Dendritic cell treated with granulocyte-macrophage colony-stimulating factor and Interleukin-4, amounts not matched to agents 40 ng/mL and 50 ng/mL, for 4 days (primary cell): ENCODE data around the gene SLC23A1.

ENCODE experiments used
- H3K27ac Mint-ChIP-seq: one replicate; pipeline ENCODE4 v1.8.0; 2022; ENCODE audit warnings: mild to moderate bottlenecking, mixed read lengths
- H3K27me3 Mint-ChIP-seq: one replicate; pipeline ENCODE4 v1.8.0; 2022; ENCODE audit warnings: mild to moderate bottlenecking, mixed read lengths
- H3K36me3 Mint-ChIP-seq: one replicate; pipeline ENCODE4 v1.8.0; 2022; ENCODE audit warnings: low read depth, mixed read lengths
- H3K4me1 Mint-ChIP-seq: one replicate; pipeline ENCODE4 v1.8.0; 2022; ENCODE audit warnings: low read depth, mixed read lengths
- H3K4me3 Mint-ChIP-seq: one replicate; pipeline ENCODE4 v1.8.0; 2022; ENCODE audit warnings: mild to moderate bottlenecking, moderate library complexity, mixed read lengths
- H3K9me3 Mint-ChIP-seq: one replicate; pipeline ENCODE4 v1.8.0; 2022; ENCODE audit warnings: mixed read lengths
- intact Hi-C: fragments of 100-400 bp; cut with micrococcal nuclease; formaldehyde crosslinking; loops from one replicate; pipeline ENCODE4 v1.15.0; 2022

The SLC23A1 gene

GRCh38 chr5:139399501-139400121 is 16.5 kb upstream of the SLC23A1 start:
- Mint-ChIP-seq H3K27ac (no peak overlapping the region), H3K4me1 (peaks cover 39% of the 10 kb centered on the region), H3K27me3 (peaks cover 18% of the 10 kb centered on the region), H3K9me3 (no peaks in the 10 kb centered on the region), H3K36me3 (peaks cover 6% of the 10 kb centered on the region), H3K4me3 (no peak overlapping the region)
- intact Hi-C loops, result loop anchor here (10.0 kb wide), 1 partner anchor 105 kb away; the partner anchor contains the start of gene MATR3

- H3K36me3 Mint-ChIP-seq, result no peaks in the 10 kb centered on the region
- no peak overlapping the region for H3K27ac Mint-ChIP-seq
- peaks cover 35% of the 10 kb centered on the region for H3K27me3 Mint-ChIP-seq
- H3K4me3 Mint-ChIP-seq, result no peak overlapping the region
- intact Hi-C loops, result no loop called here
- no peaks in the 10 kb centered on the region for H3K9me3 Mint-ChIP-seq
- peaks cover 32% of the 10 kb centered on the region for H3K4me1 Mint-ChIP-seq
Observed at GRCh38 chr5:139397921-139398320, 14.8 kb upstream of the SLC23A1 start.

GRCh38 chr5:139396691-139397090 is 13.6 kb upstream of the SLC23A1 start:
- no peaks in the 10 kb centered on the region for H3K9me3 Mint-ChIP-seq
- intact Hi-C loops, result no loop called here
- peaks cover 46% of the 10 kb centered on the region for H3K27me3 Mint-ChIP-seq
- H3K4me3 Mint-ChIP-seq, result no peak overlapping the region
- no peak overlapping the region for H3K27ac Mint-ChIP-seq
- H3K36me3 Mint-ChIP-seq, result no peaks in the 10 kb centered on the region
- H3K4me1 Mint-ChIP-seq, result peaks cover 36% of the 10 kb centered on the region

GRCh38 chr5:139395844-139396640 is 12.9 kb upstream of the SLC23A1 start:
- intact Hi-C loops, result no loop called here

GRCh38 chr5:139394654-139395566 is 11.8 kb upstream of the SLC23A1 start, which contains the start of gene PROB1:
Gene PROB1 (minus strand): TSS chr5:139395104. CDS start chr5:139395081, 23 bp downstream.
- peak within 1 kb of the TSS; percentile 48 for H3K4me3 Mint-ChIP-seq
- H3K9me3 Mint-ChIP-seq, result no peaks in the 10 kb centered on the region
- intact Hi-C loops, result loop anchor here (5.0 kb wide), 1 partner anchor 53 kb away; the partner anchor contains the start of gene PAIP2
- no peaks in the 10 kb centered on the region for H3K36me3 Mint-ChIP-seq
- H3K27me3 Mint-ChIP-seq, result peaks cover 59% of the 10 kb centered on the region
- H3K4me1 Mint-ChIP-seq, result peaks cover 43% of the 10 kb centered on the region
- H3K27ac Mint-ChIP-seq, result no peak within 1 kb of the TSS

More at GRCh38 chr5:139395844-139396640, 12.9 kb upstream of the SLC23A1 start:
- H3K36me3 Mint-ChIP-seq, result no peaks in the 10 kb centered on the region
- H3K4me1 Mint-ChIP-seq, result peaks cover 42% of the 10 kb centered on the region
- H3K4me3 Mint-ChIP-seq, result no peak overlapping the region
- H3K27ac Mint-ChIP-seq, result no peak overlapping the region
- H3K9me3 Mint-ChIP-seq, result no peaks in the 10 kb centered on the region
- H3K27me3 Mint-ChIP-seq, result peaks cover 52% of the 10 kb centered on the region

- H3K36me3 Mint-ChIP-seq, result no peaks in the 10 kb centered on the region
- H3K27me3 Mint-ChIP-seq, result peaks cover 65% of the 10 kb centered on the region
- H3K4me1 Mint-ChIP-seq, result peaks cover 49% of the 10 kb centered on the region
- H3K9me3 Mint-ChIP-seq, result no peaks in the 10 kb centered on the region
- peak overlapping the region; percentile 48 for H3K4me3 Mint-ChIP-seq
- H3K27ac Mint-ChIP-seq, result no peak overlapping the region
- intact Hi-C loops, result loop anchor here (5.0 kb wide), 1 partner anchor 52 kb away; the partner anchor contains the start of gene PAIP2
Observed at GRCh38 chr5:139394123-139394653, 11.1 kb upstream of the SLC23A1 start.

GRCh38 chr5:139393497-139394122 is 10.5 kb upstream of the SLC23A1 start:
- H3K9me3 Mint-ChIP-seq, result no peaks in the 10 kb centered on the region
- intact Hi-C loops, result loop anchor here (5.0 kb wide), 1 partner anchor 51 kb away; the partner anchor contains the start of gene PAIP2
- peak overlapping the region; percentile 80 for H3K4me3 Mint-ChIP-seq
- no peaks in the 10 kb centered on the region for H3K36me3 Mint-ChIP-seq
- peaks cover 52% of the 10 kb centered on the region for H3K4me1 Mint-ChIP-seq
- peak overlapping the region; percentile 80 for H3K27ac Mint-ChIP-seq
- peaks cover 69% of the 10 kb centered on the region for H3K27me3 Mint-ChIP-seq

GRCh38 chr5:139392678-139393496 is 9.8 kb upstream of the SLC23A1 start:
- intact Hi-C loops, result loop anchor here (5.0 kb wide), 1 partner anchor 51 kb away; the partner anchor contains the start of gene PAIP2
- H3K4me1 Mint-ChIP-seq, result peaks cover 56% of the 10 kb centered on the region
- H3K4me3 Mint-ChIP-seq, result peak overlapping the region; percentile 80
- H3K36me3 Mint-ChIP-seq, result no peaks in the 10 kb centered on the region
- H3K27ac Mint-ChIP-seq, result peak overlapping the region; percentile 80
- H3K27me3 Mint-ChIP-seq, result peaks cover 75% of the 10 kb centered on the region
- H3K9me3 Mint-ChIP-seq, result no peaks in the 10 kb centered on the region

GRCh38 chr5:139392324-139392677 is 9.2 kb upstream of the SLC23A1 start:
- no peaks in the 10 kb centered on the region for H3K36me3 Mint-ChIP-seq
- peaks cover 53% of the 10 kb centered on the region for H3K4me1 Mint-ChIP-seq
- intact Hi-C loops, result loop anchor here (5.0 kb wide), 1 partner anchor 50 kb away; the partner anchor contains the start of gene PAIP2
- H3K27ac Mint-ChIP-seq, result peak overlapping the region; percentile 80
- H3K9me3 Mint-ChIP-seq, result no peaks in the 10 kb centered on the region
- peaks cover 77% of the 10 kb centered on the region for H3K27me3 Mint-ChIP-seq
- H3K4me3 Mint-ChIP-seq, result peak overlapping the region; percentile 80

GRCh38 chr5:139391570-139392323 is 8.7 kb upstream of the SLC23A1 start:
- Mint-ChIP-seq H3K36me3 (no peaks in the 10 kb centered on the region), H3K27me3 (peaks cover 77% of the 10 kb centered on the region), H3K4me3 (peak overlapping the region; percentile 75), H3K27ac (peak overlapping the region; percentile 60), H3K9me3 (no peaks in the 10 kb centered on the region), H3K4me1 (peaks cover 47% of the 10 kb centered on the region)
- intact Hi-C loops, result loop anchor here (5.0 kb wide), 1 partner anchor 49 kb away; the partner anchor contains the start of gene PAIP2

- Mint-ChIP-seq H3K4me1 (peaks cover 39% of the 10 kb centered on the region), H3K9me3 (no peaks in the 10 kb centered on the region), H3K4me3 (no peak overlapping the region), H3K27ac (peak overlapping the region; percentile 60), H3K36me3 (no peaks in the 10 kb centered on the region), H3K27me3 (peaks cover 72% of the 10 kb centered on the region)
- intact Hi-C loops, result loop anchor here (5.0 kb wide), 1 partner anchor 49 kb away; the partner anchor contains the start of gene PAIP2
Observed at GRCh38 chr5:139390639-139391569, 7.8 kb upstream of the SLC23A1 start.
